NB4 (cell line): ENCODE results near the gene GREB1L.

Source experiments
- DNase-seq: peaks from one replicate; pipeline ENCODE4 v3.0.0; 2010; ENCODE audit warnings: low read depth
- H3K4me3 ChIP-seq: one replicate; pipeline ENCODE4 v1.5.1; 2011; ENCODE audit warnings: mild to moderate bottlenecking, low read depth, low read length, moderate library complexity
- CTCF ChIP-seq: IDR thresholded peaks from one replicate; pipeline ENCODE4 v1.5.1; 2012; ENCODE audit warnings: low read depth, low read length
- MAX ChIP-seq: IDR thresholded peaks from 2 replicates; pipeline ENCODE4 v1.6.1; 2011; ENCODE audit warnings: low read depth, low read length
- MYC ChIP-seq: IDR thresholded peaks from 2 replicates; pipeline ENCODE4 v1.6.1; 2011; ENCODE audit warnings: low read depth, low read length
- POLR2A ChIP-seq: IDR thresholded peaks from 2 replicates; pipeline ENCODE4 v1.6.1; 2011; ENCODE audit warnings: mild to moderate bottlenecking; ENCODE audit not compliant: insufficient read length; ENCODE audit errors: extremely low read depth

The GREB1L gene

GRCh38 chr18:21502661-21503060 is 260.6 kb downstream of the GREB1L start:
- no peak for DNase-seq
- TF ChIP-seq MYC, result no peak
- no peak for TF ChIP-seq MAX
- no peak for TF ChIP-seq POLR2A
- no peak for TF ChIP-seq CTCF
- H3K4me3 ChIP-seq, result no peak overlapping the region

GRCh38 chr18:21507913-21508701 is 266.1 kb downstream of the GREB1L start:
- TF ChIP-seq POLR2A (no peak), MYC (no peak), CTCF (no peak), MAX (no peak)

GRCh38 chr18:21509062-21509461 is 267.0 kb downstream of the GREB1L start:
- TF ChIP-seq CTCF (no peak), POLR2A (no peak), MYC (no peak), MAX (no peak)
- DNase-seq, result peak; percentile 15
- H3K4me3 ChIP-seq, result no peak overlapping the region

More at GRCh38 chr18:21507913-21508701, 266.1 kb downstream of the GREB1L start:
- no peak for DNase-seq
- no peak overlapping the region for H3K4me3 ChIP-seq

- DNase-seq, result no peak
- TF ChIP-seq MAX, result no peak
Measured at GRCh38 chr18:21513292-21513691, 271.3 kb downstream of the GREB1L start.

GRCh38 chr18:21513741-21514140 is 271.7 kb downstream of the GREB1L start:
- no peak for DNase-seq
- no peak overlapping the region for H3K4me3 ChIP-seq
- TF ChIP-seq MYC, result no peak
- no peak for TF ChIP-seq POLR2A

More at GRCh38 chr18:21513292-21513691, 271.3 kb downstream of the GREB1L start:
- no peak overlapping the region for H3K4me3 ChIP-seq

GRCh38 chr18:21522530-21522929 is 280.5 kb downstream of the GREB1L start:
- DNase-seq, result no peak
- no peak overlapping the region for H3K4me3 ChIP-seq
- TF ChIP-seq CTCF (no peak), MAX (no peak), POLR2A (no peak), MYC (no peak)
